H1 (cell line): ENCODE results near the gene KRT83. TPM values are rescaled to one million over a fixed set of nuclear protein-coding genes. Genes with fewer than 3 reads are reported as not detected.

Source experiments
- CTCF ChIA-PET: fragments of 300-600 bp; sonication (Branson Sonifier 250); formaldehyde crosslinking; loops from one replicate; lab custom pipeline; 2021; ENCODE audit not compliant: partially characterized antibody; lab: Charles Lee
- POLR2A ChIA-PET: fragments of 300-600 bp; sonication (Branson Sonifier 250); formaldehyde crosslinking; loops from one replicate; lab custom pipeline; 2021; ENCODE audit warnings: inconsistent platforms; ENCODE audit not compliant: partially characterized antibody; lab: Charles Lee
- DNase-seq, 2 experiments: peaks; one replicate each; pipeline versions ENCODE4 v3.0.0 to v3.0.0-alpha.2; 2010 to 2022; ENCODE audit warnings: low spot score in 2 of 2, low read depth in 1 of 2, mixed read lengths in 1 of 2
- FAIRE-seq: peaks from 2 replicates; lab custom pipeline; 2011; peaks lifted over from hg19 to GRCh38; lab: Jason Lieb, UNC
- H2AFZ ChIP-seq: 2 replicates; pipeline ENCODE4 v1.8.1; 2012; ENCODE audit warnings: low read length, inconsistent platforms
- H2AK5ac ChIP-seq: 2 replicates; pipeline ENCODE4 v1.6.1; 2013; ENCODE audit warnings: low read depth, low read length
- H2BK120ac ChIP-seq: replicated peaks from 2 replicates; pipeline ENCODE3; 2013; ENCODE audit warnings: low read depth, low read length, inconsistent platforms
- H2BK12ac ChIP-seq: 2 replicates; pipeline ENCODE4 v1.6.1; 2013; ENCODE audit warnings: low read depth, low read length
- H2BK15ac ChIP-seq: 2 replicates; pipeline ENCODE4 v1.6.1; 2013; ENCODE audit warnings: low read length
- H2BK20ac ChIP-seq: 2 replicates; pipeline ENCODE4 v1.6.1; 2013; ENCODE audit warnings: low read length
- H2BK5ac ChIP-seq: 2 replicates; pipeline ENCODE4 v1.6.1; 2013; ENCODE audit warnings: low read depth, low read length
- H3K14ac ChIP-seq: 2 replicates; pipeline ENCODE4 v1.6.1; 2013; ENCODE audit warnings: inconsistent platforms; ENCODE audit not compliant: insufficient read length
- H3K18ac ChIP-seq: 2 replicates; pipeline ENCODE4 v1.6.1; 2013; ENCODE audit warnings: low read length; ENCODE audit errors: extremely low read depth
- H3K23ac ChIP-seq: 2 replicates; pipeline ENCODE4 v1.6.1; 2013; ENCODE audit warnings: inconsistent platforms; ENCODE audit not compliant: insufficient read length
- H3K23me2 ChIP-seq: 2 replicates; pipeline ENCODE4 v1.6.1; 2013; ENCODE audit warnings: low read depth, low read length
- H3K27ac ChIP-seq: 2 replicates; pipeline ENCODE4 v1.6.1; 2011; ENCODE audit warnings: low read depth, low read length, inconsistent platforms
- H3K27me3 ChIP-seq, 4 experiments: replicated peaks in 1 of 4; 1 replicate in 1 of 4; 2 replicates in 3 of 4; pipeline versions ENCODE4 v1.6.1 to v1.8.1; 2011 to 2013; ENCODE audit warnings: low read length in 3 of 4, mild to moderate bottlenecking in 3 of 4, inconsistent platforms in 2 of 4, mixed read lengths in 2 of 4, moderate library complexity in 1 of 4; ENCODE audit not compliant: control insufficient read depth in 3 of 4, insufficient read depth in 3 of 4; ENCODE audit errors: extremely low read depth in 1 of 4
- H3K36me3 ChIP-seq, 4 experiments: 2 replicates each; pipeline versions ENCODE4 v1.6.1 to v1.8.1; 2011 to 2013; ENCODE audit warnings: mild to moderate bottlenecking in 4 of 4, low read length in 3 of 4, moderate library complexity in 2 of 4, control low read depth in 1 of 4, inconsistent platforms in 1 of 4; ENCODE audit not compliant: insufficient read depth in 4 of 4, control insufficient read depth in 2 of 4
- H3K4ac ChIP-seq: replicated peaks from 2 replicates; pipeline ENCODE3; 2013; ENCODE audit warnings: low read length, low read depth, mixed read lengths, inconsistent platforms; ENCODE audit not compliant: insufficient read length
- H3K4me1 ChIP-seq, 4 experiments: replicated peaks in 1 of 4; 1 replicate in 1 of 4; 2 replicates in 3 of 4; pipeline versions ENCODE4 v1.6.1 to v1.8.1; 2011 to 2013; ENCODE audit warnings: low read length in 3 of 4, inconsistent platforms in 2 of 4, mixed read lengths in 1 of 4; ENCODE audit not compliant: insufficient read depth in 4 of 4, control insufficient read depth in 3 of 4
- H3K4me2 ChIP-seq, 2 experiments: 2 replicates each; pipeline versions ENCODE4 v1.6.1 to v1.8.1; 2011 to 2013; ENCODE audit warnings: low read depth in 2 of 2, low read length in 2 of 2, control low read depth in 1 of 2, inconsistent platforms in 1 of 2, mild to moderate bottlenecking in 1 of 2; ENCODE audit not compliant: insufficient read depth in 1 of 2
- H3K4me3 ChIP-seq, 4 experiments: fragments of 200-600, 300-600 bp in 1 of 4; sonication (generic), shearing (Covaris generic), sonication (Bioruptor Twin) in 1 of 4; 2 replicates each; pipeline versions ENCODE4 v1.5.1 to v1.8.1; 2011 to 2016; ENCODE audit warnings: low read length in 4 of 4, low read depth in 3 of 4, control low read depth in 2 of 4, inconsistent platforms in 2 of 4, mild to moderate bottlenecking in 2 of 4, mixed read lengths in 1 of 4, moderate library complexity in 1 of 4; ENCODE audit not compliant: insufficient read depth in 2 of 4; ENCODE audit errors: extremely low read depth in 1 of 4
- H3K56ac ChIP-seq: replicated peaks from 2 replicates; pipeline ENCODE3; 2013; ENCODE audit warnings: low read depth, mild to moderate bottlenecking, mixed read lengths, low read length, inconsistent platforms; ENCODE audit not compliant: insufficient read length
- H3K79me1 ChIP-seq: 2 replicates; pipeline ENCODE4 v1.6.1; 2013; ENCODE audit warnings: low read depth, low read length, control low read depth
- H3K79me2 ChIP-seq, 2 experiments: 2 replicates each; pipeline versions ENCODE4 v1.6.1 to v1.8.1; 2012 to 2013; ENCODE audit warnings: low read length in 2 of 2, mild to moderate bottlenecking in 2 of 2, inconsistent platforms in 1 of 2; ENCODE audit not compliant: insufficient read depth in 2 of 2, control insufficient read depth in 1 of 2
- H3K9ac ChIP-seq, 4 experiments: replicated peaks in 1 of 4; 1 replicate in 1 of 4; 2 replicates in 3 of 4; pipeline versions ENCODE4 v1.6.1 to v1.8.1; 2011 to 2013; ENCODE audit warnings: low read depth in 3 of 4, low read length in 3 of 4, control low read depth in 2 of 4, mild to moderate bottlenecking in 2 of 4, moderate library complexity in 2 of 4, inconsistent platforms in 1 of 4; ENCODE audit errors: extremely low read depth in 1 of 4
- H3K9me3 ChIP-seq, 2 experiments: 2 replicates each; pipeline versions ENCODE4 v1.6.1 to v1.8.1; 2012 to 2013; ENCODE audit warnings: mild to moderate bottlenecking in 2 of 2, moderate library complexity in 2 of 2, control low read depth in 1 of 2, inconsistent platforms in 1 of 2, low read depth in 1 of 2, low read length in 1 of 2, mixed read lengths in 1 of 2; ENCODE audit not compliant: insufficient read depth in 2 of 2
- H4K20me1 ChIP-seq, 2 experiments: replicated peaks in 1 of 2; 2 replicates each; pipeline versions ENCODE3 to v1.8.1; 2011 to 2013; ENCODE audit warnings: inconsistent platforms in 2 of 2, low read length in 2 of 2, mild to moderate bottlenecking in 1 of 2; ENCODE audit not compliant: insufficient read depth in 2 of 2, control insufficient read depth in 1 of 2
- H4K5ac ChIP-seq: 2 replicates; pipeline ENCODE4 v1.6.1; 2013; ENCODE audit warnings: low read length, low read depth, mixed read lengths, inconsistent platforms; ENCODE audit not compliant: insufficient read length
- H4K8ac ChIP-seq: 2 replicates; pipeline ENCODE4 v1.8.0; 2013; ENCODE audit warnings: mild to moderate bottlenecking, moderate library complexity, low read length, inconsistent platforms; ENCODE audit not compliant: insufficient read depth; ENCODE audit errors: extremely low read depth
- H4K91ac ChIP-seq: replicated peaks from 2 replicates; pipeline ENCODE3; 2013; ENCODE audit warnings: low read length, mixed read lengths, inconsistent platforms; ENCODE audit not compliant: insufficient read length
- CTCF ChIP-seq, 3 experiments: IDR thresholded peaks; 1 replicate in 2 of 3; 2 replicates in 1 of 3; pipeline versions ENCODE4 v1.5.1 to v1.6.1; 2011; ENCODE audit warnings: low read length in 3 of 3, mild to moderate bottlenecking in 3 of 3, inconsistent platforms in 2 of 3, low read depth in 1 of 3, moderate library complexity in 1 of 3; ENCODE audit not compliant: insufficient read depth in 1 of 3; ENCODE audit errors: control extremely low read depth in 1 of 3
- MAX ChIP-seq: IDR thresholded peaks from 2 replicates; pipeline ENCODE4 v1.6.1; 2012; ENCODE audit warnings: inconsistent platforms
- PHF8 ChIP-seq: fragments of 200-600 bp; sonication (generic); conservative IDR thresholded peaks from 2 replicates; pipeline ENCODE4 v1.7.1; 2012; ENCODE audit warnings: low read depth, mild to moderate bottlenecking, inconsistent platforms, low read length, moderate library complexity
- SIN3A ChIP-seq, 2 experiments: IDR thresholded peaks in 1 of 2; conservative IDR thresholded peaks in 1 of 2; 2 replicates each; pipeline ENCODE4 v1.6.1; 2011 to 2012; ENCODE audit warnings: low read length in 2 of 2, improper control_type of control experiment in 1 of 2, low read depth in 1 of 2, mild to moderate bottlenecking in 1 of 2
- SIRT6 ChIP-seq: IDR thresholded peaks from one replicate; pipeline ENCODE4 v1.7.1; 2012; ENCODE audit warnings: low read length, inconsistent platforms
- SIX5 ChIP-seq: IDR thresholded peaks from 2 replicates; pipeline ENCODE4 v1.6.1; 2011; ENCODE audit warnings: mild to moderate bottlenecking, low read depth, low read length
- TEAD4 ChIP-seq: IDR thresholded peaks from 2 replicates; pipeline ENCODE4 v1.6.1; 2012; ENCODE audit warnings: low read depth, low read length, inconsistent platforms, mixed read lengths
- WGBS, 2 experiments: shearing (Covaris generic) in 1 of 2; methylation state at CpG; one replicate each; pipeline versions ENCODE4 v1.1.6 to v1.1.7; 2013 to 2015; ENCODE audit warnings: low lambda C conversion rate in 2 of 2, mixed read lengths in 2 of 2, inconsistent platforms in 1 of 2, low coverage in 1 of 2, missing lambda C conversion rate in 1 of 2; ENCODE audit not compliant: insufficient replicate concordance in 2 of 2, insufficient coverage in 1 of 2, insufficient read length in 1 of 2; ENCODE audit errors: extremely low coverage in 1 of 2, missing lambda C conversion rate in 1 of 2; 5-methylcytosine and 5-hydroxymethylcytosine counted together
- polyA plus RNA-seq, 7 experiments: library from polyadenylated mRNA; depleted of rRNA in 3 of 7; stranded (reverse) in 5 of 7; unstranded in 2 of 7; fragments of >200 nt in 5 of 7; fragments of 200-250 nt in 2 of 7; gene quantifications; 1 replicate in 5 of 7; 2 replicates in 1 of 7; 4 replicates in 1 of 7; pipeline versions ENCODE4 v1.2.1 to v1.2.3, GENCODE V29; 2011 to 2013; ENCODE audit warnings: missing spikeins in 2 of 7, mixed read lengths in 2 of 7
- total RNA-seq: library from RNA; stranded (reverse); fragmentation: NEBNext Ultra II Directional; extraction: Animal tissue kit (Norgen Biotek cat#: 25700); gene quantifications from 2 replicates; pipeline ENCODE4 v1.2.1, GENCODE V29; 2021

Gene KRT83
- total and polyA plus RNA-seq, 2 of the 8 experiments (the other 6 are each of a cell fraction or from before 2014, with no cell fraction given), result not detected

- H3K4me3 ChIP-seq, result no peak overlapping the region
- H3K79me2 ChIP-seq, result no peaks in the 10 kb centered on the region
- no peak overlapping the region for H4K8ac ChIP-seq
- peak overlapping the region; percentile 32; the same call in 1 of the 2 replicates for H3K18ac ChIP-seq
- no peak overlapping the region for H3K56ac ChIP-seq
- POLR2A ChIA-PET, result no interaction called here
- 0 out of 2 replicates have a peak overlapping the region, but pooled peaks have one; percentile 8 for H2BK5ac ChIP-seq
- H2AK5ac ChIP-seq, result no peak overlapping the region
- no peaks in the 10 kb centered on the region for H3K9me3 ChIP-seq
- no peak overlapping the region for H3K9ac ChIP-seq
- H2BK12ac ChIP-seq, result 0 out of 2 replicates have a peak overlapping the region, but pooled peaks have one; percentile 23
- no peak for TF ChIP-seq SIX5
- TF ChIP-seq SIRT6, result no peak
- peak; percentile 55 for TF ChIP-seq TEAD4
- no peak for TF ChIP-seq MAX
- no peak for TF ChIP-seq PHF8
- TF ChIP-seq CTCF (IDR thresholded peaks at IDR 0.05; ENCODE audit: control extremely low read depth in 1 of 3, insufficient read depth in 1 of 3, low read depth in 1 of 3, low read length in 3 of 3), result no peak
- TF ChIP-seq SIN3A (conservative IDR thresholded peaks at IDR 0.05 in 1 of 2, IDR thresholded peaks at IDR 0.05 in 1 of 2; ENCODE audit: low read depth in 1 of 2, low read length in 2 of 2), result 0 out of 4 replicates have a peak, but pooled peaks of 1 of the 2 experiments have one; percentile 51
- TF ChIP-seq, all 59 proteins: peak for 2
- H3K27me3 ChIP-seq, result peaks cover 0 to 4% (median 0%) of the 10 kb centered on the region in 4 experiments; a peak in 1 of 7 replicates
- peaks cover 0 to 3% of the 10 kb centered on the region in 2 experiments for H4K20me1 ChIP-seq
- H3K4me1 ChIP-seq, result peaks cover 0 to 2% (median 0%) of the 10 kb centered on the region in 4 experiments; a peak in 1 of 7 replicates
- H3K4me2 ChIP-seq, result no peak overlapping the region
- H3K23ac ChIP-seq, result no peak overlapping the region
- H3K27ac ChIP-seq, result no peak overlapping the region
- no peak overlapping the region for H3K14ac ChIP-seq
- H3K23me2 ChIP-seq, result peaks cover 4% of the 10 kb centered on the region; the same call in 1 of the 2 replicates
- CTCF ChIA-PET, result interaction anchor here (0.7 kb wide), 1 partner anchor 156 kb away, joined by 3 read pairs; no protein-coding TSS in a partner anchor
- DNase-seq (no peak), FAIRE-seq (no peak)
- no peak overlapping the region for H2BK120ac ChIP-seq
- no peak overlapping the region for H3K4ac ChIP-seq
- no peak overlapping the region for H2AFZ ChIP-seq
- peak overlapping the region; percentile 81; the same call in 1 of the 2 replicates for H2BK15ac ChIP-seq
- H4K5ac ChIP-seq, result no peak overlapping the region
- no peaks in the 10 kb centered on the region for H3K36me3 ChIP-seq
- no peak overlapping the region for H4K91ac ChIP-seq
- WGBS, 2 experiments, result 81% methylated on average over 14 of the region's 14 CpGs; no CpG with 5 or more reads in 1 of the 2 experiments
- H2BK20ac ChIP-seq, result no peak overlapping the region
- no peaks in the 10 kb centered on the region for H3K79me1 ChIP-seq
These were observed 20.2 kb downstream of the KRT83 start for GRCh38 chr12:52300796-52301691.
